Neural cell (in vitro differentiated cells): ENCODE data around the gene GPR33.

Experiments
- CTCF ChIP-seq: fragments of 450-650 bp; IDR thresholded peaks from 2 replicates; pipeline ENCODE4 v1.5.1; 2014; ENCODE audit warnings: antibody characterized with exemption, mild to moderate bottlenecking, moderate library complexity; ENCODE audit not compliant: poor library complexity, severe bottlenecking
- EZH2 ChIP-seq: fragments of 200-600, 300-800 bp; shearing (Covaris generic), sonication (generic); IDR thresholded peaks from 2 replicates; pipeline ENCODE4 v1.6.1; 2014; ENCODE audit warnings: antibody characterized with exemption, low read length, borderline replicate concordance, mild to moderate bottlenecking; ENCODE audit not compliant: insufficient read depth, poor library complexity, severe bottlenecking
- TAF1 ChIP-seq: IDR thresholded peaks from 2 replicates; pipeline ENCODE4 v1.6.1; 2012; ENCODE audit warnings: low read depth

- no peak for TF ChIP-seq EZH2
- no peak for TF ChIP-seq CTCF
- no peak for TF ChIP-seq TAF1
Observed at GRCh38 chr14:31508135-31508534, 20.3 kb upstream of the GPR33 start.
